Hepatocyte (in vitro differentiated cells): ENCODE measurements around the gene RORB. TPM values are rescaled to one million over a fixed set of nuclear protein-coding genes. Genes with fewer than 3 reads are reported as not detected.

ENCODE experiments used
- DNase-seq: peaks from one replicate; pipeline ENCODE4 v3.0.0-alpha.2; 2016; ENCODE audit warnings: low spot score
- H2AFZ ChIP-seq: fragments of 200-600 bp; sonication (generic); 2 replicates; pipeline ENCODE4 v1.6.0; 2016; ENCODE audit warnings: antibody characterized with exemption, mild to moderate bottlenecking
- H3K27ac ChIP-seq: fragments of 200-600 bp; sonication (generic); 2 replicates; pipeline ENCODE4 v1.5.1; 2016; ENCODE audit warnings: mild to moderate bottlenecking
- H3K27me3 ChIP-seq: fragments of 200-600 bp; sonication (generic); 2 replicates; pipeline ENCODE4 v1.6.1; 2016
- H3K36me3 ChIP-seq: fragments of 200-600 bp; sonication (generic); replicated peaks from 2 replicates; pipeline ENCODE4 v1.5.1; 2016; ENCODE audit warnings: low read depth; ENCODE audit not compliant: insufficient read depth
- H3K4me1 ChIP-seq: fragments of 200-600 bp; sonication (generic); 2 replicates; pipeline ENCODE4 v1.5.1; 2016; ENCODE audit warnings: mild to moderate bottlenecking, moderate library complexity; ENCODE audit not compliant: insufficient read depth
- H3K4me2 ChIP-seq: fragments of 200-600 bp; sonication (generic); 2 replicates; pipeline ENCODE4 v1.6.0; 2016
- H3K4me3 ChIP-seq: fragments of 200-600 bp; sonication (generic); 2 replicates; pipeline ENCODE4 v1.5.1; 2016; ENCODE audit warnings: mild to moderate bottlenecking
- H3K79me2 ChIP-seq: fragments of 200-600 bp; sonication (generic); 2 replicates; pipeline ENCODE4 v1.6.0; 2017; ENCODE audit warnings: mild to moderate bottlenecking
- H3K9me2 ChIP-seq: fragments of 200-600 bp; sonication (generic); replicated peaks from 2 replicates; pipeline ENCODE4 v1.6.0; 2017; ENCODE audit warnings: mild to moderate bottlenecking; ENCODE audit not compliant: insufficient read depth
- H3K9me3 ChIP-seq: fragments of 200-600 bp; sonication (generic); 2 replicates; pipeline ENCODE4 v1.5.1; 2016; ENCODE audit warnings: low read depth, mild to moderate bottlenecking
- H4K20me1 ChIP-seq: fragments of 200-600 bp; sonication (generic); 2 replicates; pipeline ENCODE4 v1.6.0; 2016; ENCODE audit warnings: mild to moderate bottlenecking; ENCODE audit not compliant: insufficient read depth, poor library complexity, severe bottlenecking
- EZH2 ChIP-seq: fragments of 200-600 bp; sonication (generic); IDR thresholded peaks from 2 replicates; pipeline ENCODE4 v1.6.1; 2016; ENCODE audit warnings: antibody characterized with exemption, mild to moderate bottlenecking, borderline replicate concordance
- EZH2phosphoT487 ChIP-seq: fragments of 200-600 bp; sonication (generic); IDR thresholded peaks from one replicate; pipeline ENCODE4 v1.6.1; 2018; ENCODE audit warnings: antibody characterized with exemption, mild to moderate bottlenecking, low read depth, moderate library complexity; ENCODE audit not compliant: unreplicated experiment, severe bottlenecking
- WGBS: methylation state at CpG from one replicate; pipeline ENCODE4 v1.1.6; 2016; ENCODE audit warnings: low lambda C conversion rate; ENCODE audit errors: missing lambda C conversion rate; 5-methylcytosine and 5-hydroxymethylcytosine counted together
- polyA plus RNA-seq: library from polyadenylated mRNA; unstranded; fragments of >200 nt; fragmentation: Nextera tagmentation; extraction: Ambion mirVana; gene quantifications from 2 replicates; pipeline ENCODE4 v1.2.1, GENCODE V29; 2016
- total RNA-seq: library from RNA; depleted of rRNA; stranded (reverse); fragments of >200 nt; gene quantifications from 2 replicates; pipeline ENCODE4 v1.2.3, GENCODE V29; 2014
- TF ChIP-seq, protein P1 (sequence below): fragments of 200-600 bp; sonication (generic); IDR thresholded peaks from 2 replicates; pipeline ENCODE4 v1.5.1; 2016; ENCODE audit warnings: antibody characterized with exemption, mild to moderate bottlenecking; ENCODE audit not compliant: poor library complexity

RORB gene
- total and polyA plus RNA-seq, 2 experiments from 2014 or later = 1.4 TPM; not detected in 1

DNA sequence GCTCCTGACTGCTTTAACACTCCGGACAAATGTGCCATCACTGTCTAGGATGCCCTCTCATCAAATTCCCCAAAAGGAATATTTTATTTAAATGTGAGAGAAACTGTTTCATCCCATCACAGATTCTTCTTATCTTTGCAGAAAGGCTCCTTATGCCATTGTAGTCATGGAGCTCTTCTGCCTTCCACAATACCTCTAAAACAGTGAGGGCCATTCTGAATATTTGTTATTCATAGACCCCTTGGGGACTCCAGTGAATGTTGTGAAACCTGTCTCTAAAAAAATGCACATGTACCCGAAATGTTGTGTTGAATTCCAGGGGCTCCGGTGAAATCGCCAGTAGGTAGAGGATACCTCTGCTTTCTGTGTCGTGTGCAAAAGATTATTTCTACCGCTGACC lies 176.9 kb downstream of the RORB start:
- Histone ChIP-seq H3K4me1 (no peaks in the 10 kb centered on the region), H3K27ac (no peak overlapping the region), H3K4me3 (no peak overlapping the region), H3K4me2 (no peak overlapping the region), H3K79me2 (no peaks in the 10 kb centered on the region), H3K36me3 (no peaks in the 10 kb centered on the region), H3K9me3 (no peaks in the 10 kb centered on the region), H2AFZ (no peak overlapping the region), H3K27me3 (no peaks in the 10 kb centered on the region), H4K20me1 (no peaks in the 10 kb centered on the region), H3K9me2 (no peaks in the 10 kb centered on the region)
- WGBS = 83% methylated on average over 6 of the region's 6 CpGs
- TF ChIP-seq, protein P1, sequence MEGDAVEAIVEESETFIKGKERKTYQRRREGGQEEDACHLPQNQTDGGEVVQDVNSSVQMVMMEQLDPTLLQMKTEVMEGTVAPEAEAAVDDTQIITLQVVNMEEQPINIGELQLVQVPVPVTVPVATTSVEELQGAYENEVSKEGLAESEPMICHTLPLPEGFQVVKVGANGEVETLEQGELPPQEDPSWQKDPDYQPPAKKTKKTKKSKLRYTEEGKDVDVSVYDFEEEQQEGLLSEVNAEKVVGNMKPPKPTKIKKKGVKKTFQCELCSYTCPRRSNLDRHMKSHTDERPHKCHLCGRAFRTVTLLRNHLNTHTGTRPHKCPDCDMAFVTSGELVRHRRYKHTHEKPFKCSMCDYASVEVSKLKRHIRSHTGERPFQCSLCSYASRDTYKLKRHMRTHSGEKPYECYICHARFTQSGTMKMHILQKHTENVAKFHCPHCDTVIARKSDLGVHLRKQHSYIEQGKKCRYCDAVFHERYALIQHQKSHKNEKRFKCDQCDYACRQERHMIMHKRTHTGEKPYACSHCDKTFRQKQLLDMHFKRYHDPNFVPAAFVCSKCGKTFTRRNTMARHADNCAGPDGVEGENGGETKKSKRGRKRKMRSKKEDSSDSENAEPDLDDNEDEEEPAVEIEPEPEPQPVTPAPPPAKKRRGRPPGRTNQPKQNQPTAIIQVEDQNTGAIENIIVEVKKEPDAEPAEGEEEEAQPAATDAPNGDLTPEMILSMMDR = no peak
- no peak for TF ChIP-seq EZH2phosphoT487
- no peak for TF ChIP-seq EZH2
- no peak for DNase-seq

DNA sequence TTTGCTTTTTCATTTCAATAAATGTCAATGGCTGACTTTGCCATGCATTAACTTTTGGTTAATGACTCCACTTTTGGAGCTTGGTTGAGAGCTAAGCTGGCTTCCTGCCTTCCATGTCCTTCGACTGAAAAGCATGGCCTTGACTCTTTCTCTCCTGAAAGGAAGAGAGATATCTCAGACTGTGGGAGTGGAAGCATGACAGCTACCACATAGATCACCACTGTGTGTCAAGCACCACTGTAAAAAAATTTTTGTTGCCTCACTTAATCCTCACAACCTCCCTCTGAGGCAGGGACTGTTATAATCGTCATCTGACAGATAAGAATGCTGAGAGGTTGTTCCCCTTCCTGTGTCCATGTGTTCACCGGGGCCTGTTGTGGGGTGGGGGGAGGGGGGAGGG lies 184.8 kb downstream of the RORB start:
- Histone ChIP-seq H3K27me3 (no peaks in the 10 kb centered on the region), H4K20me1 (no peaks in the 10 kb centered on the region), H3K27ac (peak overlapping the region; percentile 19), H3K4me1 (no peaks in the 10 kb centered on the region), H3K9me2 (no peaks in the 10 kb centered on the region), H2AFZ (no peak overlapping the region), H3K4me3 (no peak overlapping the region), H3K36me3 (no peaks in the 10 kb centered on the region), H3K79me2 (no peaks in the 10 kb centered on the region), H3K9me3 (no peaks in the 10 kb centered on the region), H3K4me2 (no peak overlapping the region)
- DNase-seq = peak; percentile 13
- WGBS = 42% methylated on average over 3 of the region's 3 CpGs
- TF ChIP-seq EZH2phosphoT487 (no peak), EZH2 (no peak)
- TF ChIP-seq, protein P1 = no peak

DNA sequence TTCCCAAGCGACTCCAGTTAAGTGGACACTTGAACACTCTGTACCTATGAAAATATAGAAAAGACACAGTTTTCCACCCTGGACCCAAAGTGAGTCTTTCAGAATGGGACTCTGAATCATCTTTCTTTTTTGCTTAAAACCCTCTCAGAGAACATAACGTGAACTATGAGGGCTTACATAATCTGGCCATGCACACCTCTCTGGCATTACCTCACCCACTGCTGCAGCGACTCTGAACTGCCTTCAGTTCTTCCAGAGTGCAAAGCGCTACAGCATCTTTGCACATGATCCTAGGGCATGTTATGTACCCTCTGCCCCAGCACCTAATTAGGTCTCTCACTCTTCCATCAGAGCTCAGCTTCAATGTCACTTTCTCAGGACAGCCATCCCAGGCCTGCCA lies 186.2 kb downstream of the RORB start:
- no peak for DNase-seq
- H3K9me3 ChIP-seq = no peaks in the 10 kb centered on the region
- 94% methylated on average over 4 of the region's 4 CpGs for WGBS

More for the DNA sequence above, 186.2 kb downstream of the RORB start:
- Histone ChIP-seq H3K36me3 (no peaks in the 10 kb centered on the region), H3K4me1 (no peaks in the 10 kb centered on the region), H3K27ac (no peak overlapping the region), H3K27me3 (no peaks in the 10 kb centered on the region), H3K4me3 (no peak overlapping the region), H3K79me2 (no peaks in the 10 kb centered on the region), H2AFZ (no peak overlapping the region), H3K4me2 (no peak overlapping the region), H4K20me1 (no peaks in the 10 kb centered on the region), H3K9me2 (no peaks in the 10 kb centered on the region)
- TF ChIP-seq EZH2 (no peak), EZH2phosphoT487 (no peak)
- TF ChIP-seq, protein P1 = no peak
